ENCODE results near the gene ACOT7.

The ACOT7 gene

DNA sequence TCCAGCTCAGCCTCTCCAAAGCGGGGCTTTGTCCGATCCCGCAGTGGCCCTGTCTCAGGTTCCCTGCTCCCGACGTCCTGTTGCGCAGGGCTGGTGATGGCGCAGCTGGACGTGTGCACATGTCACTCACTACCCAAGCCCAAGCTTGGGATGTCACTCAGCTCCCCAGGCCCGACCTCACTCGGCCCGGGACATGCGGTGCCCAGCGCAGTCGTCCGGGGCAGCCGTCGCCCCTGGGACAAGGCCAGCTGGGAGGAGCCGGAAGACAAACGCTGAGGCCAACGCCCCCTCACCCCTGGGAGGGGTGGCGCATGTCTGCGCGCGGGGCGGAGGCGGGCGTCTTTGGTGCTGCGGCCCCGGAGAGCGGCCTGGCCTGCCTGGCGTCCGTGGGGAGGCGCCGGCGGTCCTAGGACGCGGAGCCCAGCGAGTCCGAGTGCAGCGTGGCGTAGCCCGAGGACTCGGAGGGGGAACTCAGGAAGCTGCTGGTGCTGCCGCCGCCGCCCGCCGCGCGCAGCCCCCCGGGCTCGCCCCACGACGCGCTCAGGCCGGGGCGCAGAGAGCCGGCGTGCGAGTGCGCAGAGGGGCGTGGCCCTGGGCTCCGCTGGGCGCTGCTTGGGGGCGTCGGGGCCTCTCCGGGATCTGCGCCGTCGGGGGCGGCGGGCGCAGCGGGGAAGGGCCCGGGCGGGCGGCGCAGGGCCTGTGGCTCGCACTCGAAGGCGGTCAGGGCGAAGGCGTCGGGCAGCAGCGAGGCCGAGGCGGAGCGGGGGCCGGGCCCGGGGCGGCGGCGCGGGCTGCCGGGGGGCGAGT, 144.4 kb downstream of the ACOT7 start:
- peaks cover 31% of the 10 kb centered on the region for H3K27me3 ChIP-seq (ENCODE audit: insufficient read depth, poor library complexity, severe bottlenecking)
- H3K27ac ChIP-seq (replicated peaks), result no peak overlapping the region
- TF ChIP-seq GABPA (IDR thresholded peaks at IDR 0.05; ENCODE audit: low read depth), result no peak
- no peak for TF ChIP-seq SPI1 (IDR thresholded peaks at IDR 0.05; ENCODE audit: borderline replicate concordance, low read depth)
- no peak for TF ChIP-seq REST (IDR thresholded peaks at IDR 0.05; ENCODE audit: insufficient replicate concordance, low read depth)
- no peak for TF ChIP-seq POLR2AphosphoS5 (IDR thresholded peaks at IDR 0.05; ENCODE audit: low read depth)
- TF ChIP-seq CTCF (IDR thresholded peaks at IDR 0.05; ENCODE audit: insufficient read depth, low read length), result no peak
- no peak overlapping the region for H3K4me3 ChIP-seq (replicated peaks; ENCODE audit: insufficient read depth, low read length)
- no peak for DNase-seq (ENCODE audit: low read depth in 1 of 2, low spot score in 1 of 2)

DNA sequence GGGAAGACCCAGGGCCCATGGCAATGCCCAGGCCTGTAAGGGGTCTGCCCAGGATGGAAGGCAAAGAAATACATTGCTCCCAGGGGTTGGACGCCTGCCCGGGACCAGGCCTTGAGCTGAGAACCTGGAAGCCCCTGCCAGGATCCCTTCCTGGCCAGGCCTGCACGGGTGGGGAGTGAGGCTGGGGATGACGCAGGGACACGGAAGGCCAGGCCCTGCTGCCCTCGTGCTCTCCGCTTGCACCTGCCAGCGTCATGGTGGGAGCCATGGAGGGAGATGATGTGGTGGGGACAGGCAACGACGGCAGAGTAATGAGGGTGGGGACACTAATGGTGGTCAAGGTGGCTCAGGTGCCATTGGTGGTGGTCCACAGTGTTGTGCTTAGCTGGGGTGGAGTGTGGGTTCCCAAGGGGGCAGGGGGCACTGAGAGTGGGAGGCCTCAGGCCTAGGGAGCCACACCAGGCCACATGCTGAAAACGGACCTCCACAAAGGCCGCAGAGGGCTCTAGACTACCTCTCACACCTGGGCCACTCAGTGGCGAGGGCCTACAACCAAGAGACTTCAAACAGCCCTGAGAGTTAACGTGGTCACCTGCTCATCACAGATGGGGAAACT, 145.3 kb downstream of the ACOT7 start:
- TF ChIP-seq CTCF (IDR thresholded peaks at IDR 0.05; ENCODE audit: insufficient read depth, low read length) (no peak), POLR2AphosphoS5 (IDR thresholded peaks at IDR 0.05; ENCODE audit: low read depth) (no peak), GABPA (IDR thresholded peaks at IDR 0.05; ENCODE audit: low read depth) (no peak), SPI1 (IDR thresholded peaks at IDR 0.05; ENCODE audit: borderline replicate concordance, low read depth) (no peak), REST (IDR thresholded peaks at IDR 0.05; ENCODE audit: insufficient replicate concordance, low read depth) (no peak)
- peaks cover 39% of the 10 kb centered on the region for H3K27me3 ChIP-seq (ENCODE audit: insufficient read depth, poor library complexity, severe bottlenecking)
- H3K4me3 ChIP-seq (replicated peaks; ENCODE audit: insufficient read depth, low read length), result no peak overlapping the region
- DNase-seq (ENCODE audit: low read depth in 1 of 2, low spot score in 1 of 2), result no peak
- H3K27ac ChIP-seq (replicated peaks), result no peak overlapping the region

DNA sequence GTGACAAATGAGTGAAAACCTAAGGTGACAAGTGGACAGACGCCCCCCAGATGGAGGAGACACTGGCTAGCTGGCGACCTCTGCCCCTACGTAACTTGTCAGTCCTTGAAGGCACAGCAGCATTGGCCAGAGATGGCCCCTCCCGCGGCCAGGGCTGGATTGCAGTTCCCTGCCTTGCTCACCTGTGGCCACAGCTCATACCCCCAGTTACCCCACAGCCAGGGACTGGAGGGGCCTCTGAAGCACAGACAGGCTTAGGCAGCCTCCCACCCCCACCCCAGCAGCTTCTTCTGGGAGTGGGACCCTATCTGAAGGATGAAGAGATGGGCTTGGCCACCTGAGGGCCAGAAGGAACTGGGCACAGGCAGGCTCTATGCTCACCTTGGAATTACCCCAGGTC, 145.9 kb downstream of the ACOT7 start:
- Histone ChIP-seq H3K27me3 (ENCODE audit: insufficient read depth, poor library complexity, severe bottlenecking) (peaks cover 45% of the 10 kb centered on the region), H3K4me3 (replicated peaks; ENCODE audit: insufficient read depth, low read length) (no peak overlapping the region), H3K27ac (replicated peaks) (no peak overlapping the region)
- TF ChIP-seq CTCF (IDR thresholded peaks at IDR 0.05; ENCODE audit: insufficient read depth, low read length), result no peak
- no peak for DNase-seq (ENCODE audit: low read depth in 1 of 2, low spot score in 1 of 2)

Data from HL-60 (cell line).